Germinal center (tissue), 1 donor: ENCODE measurements around the gene ARHGDIG.
"Not testable (repeated sequence)": the region's sequence is repeated elsewhere in the genome, so short reads cannot be mapped to it uniquely, and the experiment has no call there.

Experiments
- DNase-seq: peaks from one replicate; pipeline ENCODE4 v3.0.0; 2012; ENCODE audit warnings: mixed read lengths, low spot score

ARHGDIG gene

DNA sequence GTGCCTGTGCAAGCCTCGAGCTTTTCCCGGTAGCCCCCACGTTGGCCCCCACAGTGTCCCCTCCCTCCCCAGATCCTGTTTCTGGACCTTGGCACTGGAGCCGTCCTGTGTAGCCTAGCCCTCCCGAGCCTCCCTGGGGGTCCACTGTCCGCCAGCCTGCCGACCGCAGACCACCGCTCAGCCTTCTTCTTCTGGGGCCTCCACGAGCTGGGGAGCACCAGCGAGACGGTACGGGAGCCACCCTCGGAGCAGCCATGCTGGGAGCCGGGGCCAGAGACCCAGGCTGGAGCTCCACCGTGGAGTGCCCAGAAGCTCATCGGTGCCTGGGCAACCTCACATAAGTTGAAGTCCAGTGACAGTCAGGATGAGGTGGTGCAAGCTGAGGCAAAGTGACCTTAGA lies 16.4 kb upstream of the ARHGDIG start:
- DNase-seq = no peak

DNA sequence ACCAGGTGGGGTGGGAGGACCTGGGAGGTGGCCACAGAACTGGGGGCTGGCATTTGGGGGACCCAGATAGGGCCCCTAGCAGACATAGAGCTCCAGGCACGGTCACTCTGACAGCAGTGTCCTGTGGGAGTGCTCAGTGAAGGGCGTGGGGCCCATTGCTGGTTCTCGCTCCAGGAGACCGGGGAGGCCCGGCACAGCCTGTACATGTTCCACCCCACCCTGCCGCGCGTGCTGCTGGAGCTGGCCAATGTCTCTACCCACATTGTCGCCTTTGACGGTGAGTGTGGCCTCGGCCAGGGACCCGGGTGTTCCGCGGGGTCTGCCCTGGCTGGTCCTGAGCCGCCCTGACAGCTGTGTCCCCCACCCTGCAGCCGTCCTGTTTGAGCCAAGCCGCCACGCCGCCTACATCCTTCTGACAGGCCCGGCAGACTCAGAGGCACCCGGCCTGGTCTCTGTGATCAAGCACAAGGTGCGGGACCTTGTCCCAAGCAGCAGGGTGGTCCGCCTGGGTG lies 15.9 kb upstream of the ARHGDIG start:
- DNase-seq = no peak

DNA sequence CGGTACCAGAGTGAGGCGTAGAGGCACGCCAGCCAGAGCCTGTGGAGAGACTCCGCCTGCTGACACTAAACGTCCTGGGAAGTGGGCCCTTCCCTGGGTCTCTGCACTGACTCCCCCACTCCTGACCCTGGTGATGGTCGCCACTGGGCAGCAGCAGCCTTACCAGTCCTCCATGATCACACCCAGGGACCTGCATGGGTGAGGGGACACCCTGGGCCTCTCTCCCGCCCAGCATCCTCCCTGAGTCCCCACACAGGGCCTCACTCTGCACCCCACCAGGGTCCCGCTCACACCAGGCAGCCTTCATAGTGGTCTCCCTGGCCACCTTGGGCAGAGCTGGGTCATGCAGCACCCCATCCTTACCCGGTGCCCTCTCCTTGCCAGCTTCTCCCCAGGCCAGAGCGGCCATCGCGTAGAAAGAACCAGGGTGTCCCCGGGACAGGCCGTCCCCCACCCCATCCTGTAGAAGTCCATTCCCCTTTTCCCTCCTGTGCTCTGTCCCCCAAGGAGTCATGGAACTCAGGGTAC lies 15.3 kb upstream of the ARHGDIG start:
- no peak for DNase-seq

DNA sequence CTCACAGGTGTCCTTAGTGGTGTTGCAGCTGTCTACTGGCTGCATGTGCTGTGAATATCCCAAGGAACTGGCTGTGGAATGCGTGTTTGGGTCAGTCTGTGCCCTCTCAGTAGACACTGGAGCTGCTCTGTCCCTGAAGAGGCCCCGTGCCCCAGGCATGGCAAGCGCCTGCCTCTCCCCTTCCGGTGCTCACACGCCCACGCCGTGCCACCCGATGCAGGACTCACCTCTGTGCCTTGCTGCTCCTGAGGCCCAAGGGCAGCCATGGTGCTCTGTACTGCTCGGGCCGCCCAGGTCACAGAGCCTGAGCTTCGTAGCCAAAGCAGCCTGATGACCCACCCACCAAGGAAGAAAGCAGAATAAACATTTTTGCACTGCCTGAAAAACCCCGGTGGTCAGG lies 14.7 kb upstream of the ARHGDIG start:
- no peak for DNase-seq

DNA sequence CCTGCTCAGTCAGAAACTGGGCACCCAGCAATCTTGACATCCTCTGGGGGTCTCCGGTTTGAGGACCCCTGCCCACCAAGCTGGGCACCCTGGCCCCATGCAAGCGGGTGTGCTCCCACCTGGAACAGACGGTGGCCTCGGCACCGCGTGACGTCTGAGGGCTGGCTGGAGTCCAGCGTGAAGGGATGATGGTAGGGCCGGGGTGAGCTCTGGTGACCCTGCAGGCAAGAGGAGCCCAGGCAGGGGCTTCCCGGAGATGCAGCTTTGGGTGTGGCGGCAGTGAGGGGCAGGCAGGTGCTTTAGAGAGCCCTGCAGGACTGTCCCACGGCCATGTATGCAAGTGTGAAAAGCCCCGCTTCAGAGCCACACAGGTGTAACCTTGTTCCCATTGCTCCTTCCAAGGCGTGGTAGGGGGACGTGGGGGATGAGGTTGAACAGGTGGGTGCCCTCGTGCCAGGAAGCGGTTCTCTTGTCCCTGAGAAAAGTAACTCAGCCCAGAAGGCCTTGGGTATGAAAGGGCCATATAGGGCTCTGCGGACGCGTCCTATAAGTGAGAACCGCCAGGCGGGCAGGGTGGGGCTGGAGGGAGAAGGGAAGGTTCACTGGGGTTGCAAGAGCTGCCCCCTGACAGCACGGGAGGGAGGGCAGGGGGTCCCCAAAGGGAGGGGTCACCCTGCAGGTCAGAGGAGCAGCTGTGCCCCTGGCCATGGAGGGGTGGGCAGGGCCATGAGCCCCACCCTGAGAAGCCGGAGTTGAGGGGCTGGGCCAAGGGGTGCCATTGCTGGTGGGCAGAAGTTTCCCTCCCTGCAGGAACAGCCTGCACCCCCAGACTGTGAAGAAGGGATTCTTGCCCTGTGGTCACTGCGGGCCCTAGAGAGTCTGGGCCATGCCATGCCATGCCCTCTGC lies 13.9 kb upstream of the ARHGDIG start:
- no peak for DNase-seq

DNA sequence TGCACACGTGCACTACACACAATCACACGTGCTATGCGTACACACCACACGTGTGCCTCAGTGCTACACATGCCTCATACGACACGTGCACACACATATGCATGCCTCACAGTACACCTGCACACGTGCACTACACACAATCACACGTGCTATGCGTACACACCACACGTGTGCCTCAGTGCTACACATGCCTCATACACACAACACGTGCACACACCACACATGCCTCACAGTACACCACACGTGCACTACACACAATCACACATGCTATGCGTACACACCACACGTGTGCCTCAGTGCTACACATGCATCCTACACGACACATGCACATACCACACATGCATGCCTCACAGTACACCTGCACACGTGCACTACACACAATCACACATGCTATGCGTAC lies 12.8 kb upstream of the ARHGDIG start:
- not testable (repeated sequence) for DNase-seq

DNA sequence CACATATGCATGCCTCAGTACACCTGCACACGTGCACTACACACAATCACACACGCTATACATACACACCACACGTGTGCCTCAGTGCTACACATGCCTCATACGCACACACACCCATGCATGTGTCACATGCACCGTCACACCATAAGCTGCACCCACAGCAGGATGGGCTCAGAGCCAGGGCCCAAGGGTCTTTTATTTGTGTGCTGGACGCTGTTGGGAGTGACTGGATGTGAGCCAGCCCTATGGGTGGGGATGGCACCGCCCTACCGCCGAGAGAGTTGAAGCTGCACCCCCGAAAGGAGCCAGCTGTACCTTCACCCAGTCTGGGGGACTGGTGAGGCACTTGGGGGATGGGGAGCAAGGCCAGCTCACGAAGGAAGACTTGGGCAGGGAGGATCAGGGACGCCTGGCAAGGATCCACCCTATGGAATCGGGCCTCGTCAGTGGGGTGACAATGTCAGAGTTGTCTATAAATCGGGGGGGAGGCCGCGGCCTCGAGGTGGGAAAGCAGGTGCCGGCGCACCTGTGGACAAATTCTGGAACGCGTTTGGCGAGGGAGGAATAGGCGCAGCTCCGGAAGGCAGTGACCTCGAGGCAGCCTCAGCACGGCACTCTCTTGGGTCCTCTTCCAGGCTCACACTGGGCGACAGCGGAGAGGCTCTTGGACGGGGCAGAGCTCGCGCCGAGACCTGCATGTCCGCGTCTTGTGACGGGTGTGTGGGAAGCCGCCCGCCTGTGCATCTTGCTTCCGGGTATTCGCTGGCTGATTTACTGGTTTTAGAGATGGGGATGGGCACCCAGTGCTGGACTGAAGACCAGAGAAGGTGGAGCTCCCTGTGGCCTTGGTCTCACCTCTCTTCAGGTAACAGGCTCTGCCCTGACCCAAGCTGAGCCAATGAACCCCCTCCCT lies 12.0 kb upstream of the ARHGDIG start:
- DNase-seq = no peak

DNA sequence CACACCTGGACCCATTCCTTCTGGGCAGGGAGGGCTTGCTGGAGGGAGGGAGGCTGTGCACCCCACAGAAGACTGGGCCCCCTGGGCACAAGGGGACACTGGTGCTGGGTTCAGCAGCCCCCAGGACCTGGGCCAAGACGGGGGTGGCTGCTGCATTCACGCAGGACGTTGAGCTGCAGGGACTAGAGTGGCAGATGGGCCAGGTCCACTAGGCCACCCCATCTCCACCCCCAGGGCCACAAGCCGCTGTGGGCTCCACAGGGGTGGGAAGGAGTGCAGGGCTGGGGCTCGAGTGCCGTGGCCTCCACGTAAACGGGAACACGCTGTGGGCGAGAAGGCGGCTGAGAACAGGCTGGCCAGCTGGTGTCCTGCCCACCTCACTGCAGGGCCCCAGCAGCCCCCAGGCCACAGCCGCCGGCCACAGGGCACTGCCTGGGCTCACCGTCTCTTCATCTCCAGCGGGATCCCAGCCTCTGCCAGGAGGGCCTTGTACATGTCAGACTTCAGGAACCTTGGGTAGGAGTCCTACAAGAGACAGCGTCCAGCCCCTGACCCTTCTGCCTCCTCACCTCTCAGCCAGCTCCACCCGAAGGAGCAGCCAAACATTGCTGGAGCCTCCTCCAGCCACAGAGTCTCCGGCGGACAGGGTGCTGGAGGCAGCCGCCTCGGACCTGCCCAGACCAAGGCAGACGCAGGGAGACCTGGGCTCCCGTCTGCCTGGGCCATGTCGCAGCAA lies 11.2 kb upstream of the ARHGDIG start:
- no peak for DNase-seq

DNA sequence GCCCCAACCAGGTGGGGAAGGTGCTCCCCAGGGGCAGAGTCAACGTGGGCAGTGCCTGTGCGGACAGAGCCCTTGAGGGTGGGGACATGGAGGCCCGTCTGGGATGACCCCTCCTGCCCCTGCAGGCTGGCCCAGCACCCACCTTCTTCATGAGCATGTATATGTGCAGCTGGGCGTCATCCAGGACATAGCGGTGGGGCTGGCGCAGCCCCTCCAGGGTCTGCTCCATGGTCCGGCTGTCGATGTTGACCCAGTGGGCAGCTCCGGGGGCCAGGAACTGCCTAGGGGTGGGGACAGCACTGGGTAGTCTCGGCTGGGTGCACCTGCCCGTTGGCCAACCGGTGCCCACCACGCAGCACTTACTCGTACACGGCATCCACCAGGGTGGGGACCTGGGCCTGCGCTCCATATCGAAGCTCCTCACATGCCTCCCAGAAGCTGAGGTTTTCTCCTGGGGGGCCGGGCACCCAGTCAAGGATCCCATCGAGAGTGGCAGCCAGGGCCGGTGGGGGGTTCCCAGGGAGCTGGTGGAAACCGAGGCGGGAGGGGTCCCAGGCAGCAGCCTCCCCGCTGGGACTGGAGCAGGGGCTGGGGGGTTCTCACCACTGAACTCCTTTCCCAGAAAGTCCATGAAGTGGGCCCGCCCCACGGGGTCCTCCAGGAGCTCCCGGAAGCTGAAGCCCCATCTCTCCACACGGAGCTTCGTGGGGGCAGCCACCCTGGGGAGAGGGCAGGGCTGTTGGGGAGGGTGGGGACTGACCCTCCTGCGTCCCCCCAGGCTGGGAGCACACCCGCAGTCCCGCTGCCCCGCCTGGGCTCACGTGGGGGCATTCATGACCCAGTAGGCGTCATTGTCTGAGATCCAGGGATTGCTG lies 9.8 kb upstream of the ARHGDIG start:
- DNase-seq = no peak

DNA sequence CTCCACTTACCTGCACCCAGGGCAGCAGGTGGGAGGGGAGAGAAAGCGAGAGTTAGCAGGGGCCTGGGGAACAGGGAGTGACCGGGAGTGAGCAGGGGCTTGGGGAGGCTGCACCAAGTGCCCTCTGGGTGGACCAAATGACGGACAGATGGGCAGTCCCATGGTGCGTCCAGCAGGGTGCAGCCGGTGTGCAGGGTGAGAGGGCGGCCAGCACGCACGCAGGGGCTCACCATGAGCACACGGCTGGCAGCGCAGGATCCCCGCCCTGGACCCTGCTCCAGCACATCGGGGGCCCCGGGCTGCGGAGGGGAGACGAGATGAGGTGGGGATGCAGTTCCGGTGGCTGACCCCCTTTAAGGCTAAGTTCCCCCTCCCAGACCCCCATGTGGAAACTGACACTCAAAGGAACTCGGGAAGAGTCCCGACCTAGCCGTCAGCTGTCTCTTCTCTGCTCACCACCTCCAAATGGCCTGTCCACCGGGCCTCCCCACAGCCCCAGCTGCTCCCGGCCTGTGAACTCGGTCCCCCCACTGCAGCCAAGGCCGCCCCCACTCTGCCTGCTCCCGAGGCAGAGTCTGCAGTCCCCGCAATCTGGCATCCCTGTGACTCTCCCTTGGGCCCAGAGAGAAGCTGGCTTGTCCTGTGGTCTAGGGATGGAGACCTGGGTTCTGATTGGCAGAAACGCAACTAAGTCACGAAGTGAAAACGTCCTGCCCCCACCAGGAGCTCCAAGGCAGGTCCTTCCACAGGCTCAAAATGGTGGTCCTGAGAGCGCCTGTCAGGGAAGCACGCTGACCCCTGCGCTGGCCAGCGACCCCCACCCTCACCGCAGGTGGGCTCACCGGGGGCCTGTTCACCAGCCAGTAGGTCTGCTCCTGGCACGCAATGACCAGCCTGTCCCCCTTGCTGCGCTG lies 7.5 kb upstream of the ARHGDIG start:
- DNase-seq = no peak

DNA sequence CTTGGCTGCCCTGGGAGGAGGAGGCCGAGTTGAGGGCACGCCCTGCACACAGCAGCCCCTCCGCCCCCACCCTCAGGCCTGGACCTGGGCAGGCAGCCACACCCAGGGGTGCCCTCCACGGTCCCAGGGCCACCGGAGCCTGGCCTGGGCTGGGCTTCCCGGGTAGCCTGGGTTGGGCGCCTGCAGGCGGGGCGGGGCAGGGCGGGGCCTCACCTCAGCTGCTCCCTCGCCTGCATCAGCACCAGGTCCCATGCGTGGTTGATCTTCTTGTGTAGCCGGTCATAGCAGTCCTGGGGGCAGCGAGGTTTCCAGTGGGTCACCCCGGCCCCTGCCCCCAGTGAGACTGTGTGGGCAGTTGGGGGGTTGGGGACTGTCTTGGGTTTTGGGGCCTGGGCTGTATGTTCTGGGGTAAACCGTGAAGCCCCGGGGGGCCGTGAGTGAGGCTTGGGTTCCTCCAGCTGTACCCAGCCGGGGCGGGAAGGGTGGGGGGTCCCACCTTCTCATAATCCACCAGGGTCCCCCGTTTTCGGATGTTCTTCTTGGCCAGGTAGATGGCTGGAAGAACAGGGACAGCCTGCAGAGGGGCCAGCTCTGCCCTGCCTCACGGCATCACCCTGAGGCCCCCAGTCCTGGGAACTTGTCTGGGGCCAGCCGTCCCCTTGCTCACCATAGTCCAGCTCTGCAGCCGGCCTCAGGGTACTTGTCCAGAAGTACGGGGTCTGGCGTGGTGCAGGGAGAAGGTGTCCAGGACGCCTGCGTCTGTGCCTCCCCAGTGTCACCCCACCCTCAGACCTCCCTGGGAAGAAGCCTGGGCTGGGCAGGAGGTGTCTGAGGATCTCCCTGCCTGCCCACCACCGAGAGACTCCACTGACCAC lies 6.6 kb upstream of the ARHGDIG start:
- no peak for DNase-seq

DNA sequence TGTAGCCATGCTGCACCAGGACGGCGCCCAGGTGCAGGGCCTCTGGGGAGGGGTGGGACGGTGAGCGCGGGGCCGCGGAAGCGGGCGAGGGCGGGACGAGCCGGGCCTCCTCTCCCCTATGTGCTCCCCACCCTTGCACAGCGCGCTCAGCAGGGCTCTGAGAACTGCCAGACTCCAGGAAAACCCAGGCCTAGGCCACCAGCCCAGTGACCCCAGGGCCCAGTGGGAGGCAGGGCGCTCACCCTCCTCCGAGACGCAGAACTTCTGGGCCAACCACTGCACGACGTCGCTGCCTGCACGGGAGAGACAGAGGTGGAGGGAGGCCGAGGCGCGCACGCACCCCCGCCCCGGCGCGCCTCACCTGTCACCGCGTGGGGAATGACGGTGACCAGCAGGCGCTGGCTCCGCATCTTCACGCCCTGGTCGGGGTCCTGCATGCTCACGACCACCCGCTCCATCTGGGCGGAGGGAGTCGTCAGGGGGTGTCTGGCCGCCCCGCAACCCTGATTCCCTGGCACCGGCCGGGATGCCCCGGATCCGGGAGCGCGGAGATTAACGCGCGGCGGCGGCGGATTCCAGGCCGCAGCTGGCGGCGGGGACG lies 5.2 kb upstream of the ARHGDIG start:
- DNase-seq = no peak

DNA sequence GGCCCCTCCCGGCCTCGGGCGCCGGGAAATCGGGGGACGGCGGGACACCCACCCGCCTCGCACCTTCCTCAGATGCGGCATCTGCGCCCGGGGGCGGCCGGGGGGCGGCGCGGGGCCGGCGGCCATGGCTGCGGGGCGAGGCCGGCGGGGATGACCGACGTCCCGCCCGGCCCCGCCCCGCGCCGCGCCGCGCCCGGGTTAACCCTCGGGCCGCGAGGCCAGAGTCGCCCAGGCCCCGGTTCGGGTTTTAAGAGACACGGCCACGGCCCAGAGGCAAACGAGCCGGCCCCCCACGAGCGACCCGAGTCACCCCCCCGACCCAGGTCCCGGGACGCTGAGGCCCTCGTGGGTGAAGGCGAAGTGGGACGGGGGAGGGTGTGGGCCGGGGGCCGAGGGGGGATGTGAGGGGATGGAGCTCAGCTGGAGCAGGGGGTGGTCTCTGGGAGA lies 4.6 kb upstream of the ARHGDIG start, which contains the start of gene RGS11:
Gene RGS11 (minus strand): TSS at position 159 of the 447 bp plus-strand sequence. CDS start 33 bp downstream, at position 126.
- no peak for DNase-seq

DNA sequence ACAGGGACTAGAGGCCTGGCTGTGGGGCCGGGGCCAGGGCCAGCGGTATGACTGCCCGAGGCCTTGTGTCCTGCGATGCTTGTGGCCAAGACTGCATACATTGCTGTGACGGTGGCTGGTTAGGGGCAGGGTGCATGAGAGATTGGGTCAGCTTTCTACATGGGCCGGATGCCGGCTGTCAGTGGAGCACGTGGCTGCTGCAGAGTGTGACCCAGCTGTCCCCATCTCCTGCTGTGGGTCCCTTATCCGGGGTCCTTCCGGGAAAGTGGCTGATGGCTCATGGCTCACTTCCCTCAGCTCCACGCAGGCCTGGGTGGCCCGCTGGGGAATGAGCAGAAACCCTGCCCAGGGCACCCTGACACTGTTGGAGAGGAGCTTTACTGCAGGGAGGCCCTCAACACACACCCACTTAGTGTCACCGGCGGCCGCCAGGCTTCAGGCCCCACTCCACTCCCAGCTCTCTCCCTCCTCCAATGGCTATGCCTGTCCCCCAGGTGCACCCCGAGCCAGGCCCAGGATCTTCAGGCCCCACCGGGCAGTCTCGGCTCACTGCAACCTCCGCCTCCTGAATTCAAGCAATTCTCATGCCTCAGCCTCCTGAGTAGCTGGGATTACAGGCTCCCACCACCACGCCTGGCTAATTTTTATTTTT lies 3.8 kb upstream of the ARHGDIG start:
- DNase-seq = no peak

DNA sequence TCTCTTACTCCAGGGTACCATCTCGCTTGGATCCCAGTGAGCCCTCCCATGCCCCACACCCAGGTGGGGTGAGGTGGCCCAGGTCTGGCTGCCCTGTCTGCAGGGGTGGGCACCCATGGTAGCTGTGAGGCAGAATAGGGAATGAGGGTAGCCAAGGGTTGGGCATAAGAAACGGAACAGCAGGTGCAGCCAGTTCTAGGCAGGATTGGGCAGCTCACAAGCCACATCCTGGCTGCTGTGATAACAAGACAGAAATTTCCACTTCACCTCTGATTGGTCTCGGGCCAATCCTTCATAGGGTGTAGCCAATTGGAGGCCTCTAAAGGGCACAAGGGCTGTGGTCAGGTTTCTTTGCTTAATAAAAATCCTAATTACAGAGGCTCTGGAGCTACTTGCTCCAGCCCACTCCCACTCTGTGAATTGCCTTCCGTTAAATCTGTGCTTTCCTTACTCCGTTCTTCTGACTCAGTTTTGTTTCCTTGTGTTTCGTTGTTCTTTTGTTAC lies 1.5 kb upstream of the ARHGDIG start:
- peak; percentile 47 for DNase-seq

DNA sequence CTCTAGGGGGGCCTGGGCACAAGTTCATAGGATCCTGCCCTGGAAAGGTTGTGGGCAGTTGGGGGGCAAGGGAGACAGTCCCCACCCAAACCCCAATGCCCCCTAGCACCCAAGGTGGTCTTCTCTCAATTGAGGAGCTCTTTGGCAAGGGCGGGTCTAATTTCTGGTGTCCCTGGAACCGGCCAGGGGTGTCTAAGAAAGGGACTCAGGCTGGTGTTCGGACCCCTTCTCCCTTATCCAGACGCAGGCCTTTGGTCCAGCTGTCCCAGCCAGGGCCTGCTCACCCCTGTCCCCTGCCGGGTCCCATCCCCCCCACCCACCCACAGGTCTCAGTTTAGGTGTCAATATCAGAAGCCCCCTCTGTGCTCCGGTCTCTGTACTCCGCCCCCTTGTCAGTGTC lies 860 bp upstream of the ARHGDIG start:
- no peak for DNase-seq

DNA sequence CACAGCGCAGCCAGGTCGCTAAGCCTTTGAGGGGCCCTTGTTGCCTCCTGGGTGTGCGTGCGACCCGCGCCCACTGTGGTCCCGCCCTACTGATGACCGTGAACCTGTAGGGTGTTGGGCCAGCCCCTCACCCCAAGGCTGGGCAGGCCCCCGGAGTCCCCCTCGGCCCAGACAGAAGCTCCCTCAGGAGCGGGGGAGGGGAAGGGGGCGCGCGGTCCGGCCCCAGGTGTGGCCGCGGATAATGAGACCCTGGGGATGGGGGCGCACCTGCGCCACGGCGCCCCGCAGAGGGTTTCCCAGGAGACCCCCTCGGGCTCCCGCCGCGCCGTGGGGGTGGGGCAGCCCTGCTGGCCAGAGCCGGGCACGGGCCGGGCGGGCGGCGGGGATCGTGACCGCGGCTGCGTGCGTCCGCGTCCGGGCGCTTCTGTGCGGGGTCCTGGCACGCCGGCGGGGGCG lies 358 bp upstream of the ARHGDIG start:
- DNase-seq = no peak
